HG03060 (cell line): ENCODE data around the gene DSP.

Experiments used
- ATAC-seq: cut with Tn5 transposase; IDR thresholded peaks from one replicate; pipeline ENCODE4 v1.9.1; 2021; ENCODE audit warnings: low read depth, moderate number of reproducible peaks; ENCODE audit not compliant: unreplicated experiment

Gene DSP

DNA sequence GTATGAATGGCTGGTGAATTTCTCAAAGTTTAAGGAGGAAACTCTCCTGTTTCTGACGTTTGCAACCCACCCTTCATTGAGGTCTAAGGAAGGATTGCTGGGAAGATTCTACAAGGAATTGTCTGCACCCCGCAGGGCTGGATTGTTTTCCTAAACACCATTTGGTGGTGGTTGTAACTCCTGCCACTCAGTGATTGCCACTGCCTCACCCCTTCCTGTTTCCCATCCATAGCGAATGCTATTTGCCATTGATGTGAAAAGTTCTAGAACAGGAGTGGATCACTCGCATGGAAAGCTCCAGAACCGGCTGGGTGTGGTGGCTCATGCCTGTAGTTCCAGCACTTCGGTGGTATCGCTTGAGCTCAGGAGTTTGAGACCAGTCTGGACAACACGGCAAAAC, 8.7 kb upstream of the DSP start:
- ATAC-seq, result no peak

DNA sequence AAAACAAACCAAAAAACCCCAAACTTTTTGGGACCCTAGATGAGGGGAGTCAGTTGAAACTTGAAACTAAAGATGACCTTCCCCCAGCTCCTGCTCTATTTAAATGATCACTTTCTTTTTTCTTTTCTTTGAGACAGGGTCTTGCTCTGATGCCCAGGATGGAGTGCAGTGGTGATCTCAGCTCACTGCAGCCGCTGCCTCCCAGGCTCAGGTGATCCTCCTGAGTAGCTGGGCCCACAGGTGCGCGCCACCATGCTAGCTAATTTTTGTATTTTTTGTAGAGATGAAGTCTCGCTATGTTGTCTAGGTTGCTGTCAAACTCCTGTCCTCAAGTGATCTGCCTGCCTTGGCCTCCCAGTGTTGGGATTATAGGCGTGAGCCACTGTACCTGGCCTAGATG, 7.3 kb upstream of the DSP start:
- no peak for ATAC-seq

DNA sequence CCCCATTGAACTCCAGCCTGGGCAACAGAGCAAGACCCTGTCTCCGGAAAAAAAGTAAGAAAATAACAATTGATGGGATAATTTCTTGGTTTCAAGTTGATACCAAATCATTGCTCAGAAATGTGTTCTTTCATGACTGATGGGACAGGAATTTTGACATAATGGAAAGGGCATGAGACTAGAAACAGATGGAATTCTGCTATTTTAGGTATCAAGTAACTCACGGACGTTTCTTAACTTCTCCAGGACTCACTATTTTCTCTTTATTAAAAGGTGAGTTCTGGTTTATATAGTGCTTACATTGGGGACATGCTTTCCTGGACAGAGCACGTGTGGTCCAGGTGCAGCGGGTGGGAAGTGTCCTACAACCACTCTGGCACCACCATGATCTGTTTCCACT, 6.0 kb upstream of the DSP start:
- ATAC-seq, result no peak

DNA sequence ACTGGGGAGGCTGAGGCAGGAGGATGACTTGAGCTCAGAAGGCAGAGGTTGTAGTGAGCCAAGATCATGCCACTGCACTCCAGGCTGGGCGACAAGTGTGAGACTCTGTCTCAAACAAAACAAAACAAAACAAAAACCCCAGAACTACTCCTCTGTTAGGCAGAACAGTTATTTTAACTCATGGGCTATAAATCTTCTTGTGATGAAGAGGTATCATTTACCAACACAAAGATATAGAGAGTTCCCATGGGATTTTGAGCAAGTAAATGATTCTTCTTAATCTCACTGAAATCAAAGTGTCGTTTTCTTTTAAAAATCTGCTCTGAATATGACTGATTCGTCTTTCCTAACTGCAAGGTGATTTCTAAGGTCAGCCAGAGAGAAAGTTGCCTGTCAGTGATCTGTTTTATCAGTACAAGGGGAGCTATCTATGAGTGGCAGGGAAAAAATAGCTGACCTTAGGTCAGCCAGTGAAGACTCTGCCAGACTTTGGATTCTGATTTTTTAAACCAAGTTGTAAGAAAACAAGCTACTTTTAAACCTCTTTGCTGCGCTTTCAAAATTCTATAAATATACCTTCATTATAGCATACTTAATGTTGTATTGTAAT, 3.8 kb upstream of the DSP start:
- ATAC-seq, result no peak

DNA sequence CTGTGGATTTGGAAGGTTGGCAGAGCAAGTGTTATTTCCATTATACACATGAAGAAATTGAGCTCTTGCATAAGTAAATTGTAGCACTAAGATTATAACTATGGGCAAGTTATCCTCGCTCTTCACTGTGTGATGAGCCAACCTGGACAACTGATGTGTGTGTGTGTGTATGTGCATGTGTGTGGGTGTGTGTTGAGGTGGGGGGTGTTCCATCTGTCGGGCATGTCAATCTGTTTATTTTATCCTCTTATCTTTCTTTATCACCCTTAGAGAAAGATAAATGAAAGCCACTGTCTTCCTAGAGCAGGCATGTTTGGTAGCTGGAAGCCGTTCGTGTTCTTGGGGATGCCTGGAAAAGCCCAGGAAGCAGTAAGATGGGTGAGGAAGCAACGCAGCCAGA, 3.0 kb upstream of the DSP start:
- ATAC-seq, result no peak

DNA sequence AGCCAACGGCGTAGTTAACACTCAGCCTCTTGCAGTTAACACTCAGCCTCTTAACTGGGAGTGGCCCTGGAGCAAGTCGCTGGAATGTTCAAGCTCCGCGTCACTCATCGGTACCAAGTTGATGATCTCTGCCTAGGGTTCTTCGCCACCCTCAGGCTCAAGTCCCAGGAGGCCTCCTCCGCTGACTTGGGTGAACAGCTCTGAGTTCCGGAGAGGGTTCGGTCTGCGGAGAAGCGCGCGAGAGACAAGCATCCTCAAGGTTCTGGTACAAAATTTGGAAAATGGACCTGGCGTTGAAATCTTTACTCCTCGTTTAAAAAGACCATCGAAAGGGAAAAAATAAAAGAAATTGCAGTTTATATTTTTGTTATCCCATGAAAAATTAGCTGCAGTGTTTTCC, 876 bp upstream of the DSP start:
- ATAC-seq, result no peak

DNA sequence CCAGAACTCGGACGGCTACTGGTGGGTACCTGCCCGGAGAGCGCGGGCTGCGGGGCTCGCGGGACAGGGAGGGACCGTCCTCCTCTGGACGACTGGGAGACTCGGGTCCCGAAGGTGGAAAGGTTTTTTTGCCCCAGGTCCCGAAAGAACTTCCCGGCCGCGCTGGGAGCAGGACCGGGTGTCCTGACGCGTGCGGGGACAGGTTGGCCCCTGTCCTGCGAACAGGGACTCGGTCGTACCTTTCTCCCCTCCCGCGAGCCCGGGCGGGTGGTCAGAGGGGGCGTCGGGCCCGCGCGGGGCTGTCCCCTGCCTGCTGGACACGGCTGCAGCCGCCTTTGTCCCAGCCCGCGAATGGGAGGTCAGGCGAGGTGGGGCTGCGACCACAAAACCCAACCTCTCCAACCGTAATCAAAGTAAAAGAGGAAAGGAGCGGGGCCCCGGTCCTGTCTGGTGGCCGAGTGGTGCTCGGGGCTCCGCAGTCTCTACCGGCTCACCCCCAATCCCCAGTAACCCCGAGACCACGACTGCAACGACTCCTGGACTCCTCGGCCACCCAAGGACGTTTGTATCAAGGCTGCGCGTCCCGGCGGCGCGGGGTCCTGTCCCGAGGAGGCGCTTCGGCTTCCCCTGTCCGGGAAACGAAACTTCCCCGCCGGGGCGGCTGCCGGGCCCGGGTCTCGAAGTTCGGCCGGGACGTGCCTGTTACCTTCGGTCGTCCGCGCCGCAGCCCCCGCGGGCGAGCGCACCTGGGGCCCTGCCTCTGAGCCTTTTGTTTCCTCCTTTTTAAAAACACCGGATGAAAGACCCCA, 798 bp downstream of the DSP start:
- ATAC-seq, result no peak

DNA sequence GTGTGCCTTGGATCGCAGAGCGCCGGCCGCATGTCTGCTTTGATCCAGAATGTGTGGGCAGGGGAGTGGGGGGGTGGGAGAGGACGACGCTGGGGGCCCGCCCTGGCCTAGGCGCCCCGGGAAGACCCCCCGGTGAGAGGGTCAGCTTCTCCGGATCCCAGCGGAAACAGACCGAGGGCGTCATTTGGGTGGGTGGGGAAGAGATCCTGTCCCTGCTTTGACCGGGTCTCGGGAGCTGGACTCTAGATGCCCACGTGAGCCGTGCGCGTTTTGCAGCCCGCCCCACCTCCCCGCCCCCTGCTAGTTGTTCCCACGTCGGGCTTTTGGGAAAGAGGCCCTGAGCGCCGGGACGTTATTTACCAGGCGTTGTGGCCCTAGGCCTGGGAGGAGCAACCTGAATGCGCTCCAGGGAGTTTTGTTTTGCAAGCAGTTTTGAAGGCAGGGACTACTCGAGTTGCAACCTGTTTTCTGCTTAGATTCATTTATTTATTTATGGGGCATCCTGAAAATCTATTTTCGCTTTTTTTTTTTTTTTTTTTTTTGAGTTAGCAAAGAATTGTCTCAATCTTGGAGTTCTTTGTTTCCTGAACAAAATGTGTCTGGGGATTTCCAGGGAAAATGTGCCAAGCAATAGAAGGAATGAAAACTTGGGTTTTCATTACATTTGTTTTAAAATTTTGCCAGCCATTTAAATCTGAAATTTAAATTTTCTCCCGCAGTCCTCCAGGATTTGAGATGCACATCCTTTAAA, 1.6 kb downstream of the DSP start:
- no peak for ATAC-seq

DNA sequence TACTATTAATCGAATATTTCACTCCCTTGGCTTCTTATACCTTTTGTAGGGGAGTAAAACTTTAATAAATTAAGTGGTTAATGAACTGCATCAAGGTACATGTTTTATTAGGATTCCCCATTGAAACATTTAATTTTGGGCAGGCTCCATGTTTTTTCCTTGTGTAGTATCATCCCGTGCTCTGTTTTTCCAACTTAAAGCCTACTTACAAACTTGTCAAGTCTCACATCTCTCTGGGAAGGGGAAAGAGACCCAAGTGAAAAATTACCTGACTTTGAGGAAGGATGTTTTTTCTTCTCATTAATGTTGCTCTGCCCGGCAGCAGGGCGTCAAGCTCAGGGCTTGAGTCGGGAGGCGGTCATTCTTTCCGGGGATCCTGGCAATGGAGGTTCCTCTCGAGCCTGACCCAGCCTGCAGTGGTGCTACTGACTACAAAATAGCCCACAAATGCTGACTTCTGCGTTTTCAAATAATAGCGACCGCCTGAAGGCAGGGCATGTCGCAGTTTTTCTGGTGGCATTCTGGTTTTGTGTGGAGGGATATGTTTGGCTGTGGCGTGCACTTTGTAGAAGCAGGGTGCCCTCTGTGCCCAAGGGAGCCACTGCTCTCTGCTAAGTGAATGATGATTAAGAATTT, 2.4 kb downstream of the DSP start:
- no peak for ATAC-seq

DNA sequence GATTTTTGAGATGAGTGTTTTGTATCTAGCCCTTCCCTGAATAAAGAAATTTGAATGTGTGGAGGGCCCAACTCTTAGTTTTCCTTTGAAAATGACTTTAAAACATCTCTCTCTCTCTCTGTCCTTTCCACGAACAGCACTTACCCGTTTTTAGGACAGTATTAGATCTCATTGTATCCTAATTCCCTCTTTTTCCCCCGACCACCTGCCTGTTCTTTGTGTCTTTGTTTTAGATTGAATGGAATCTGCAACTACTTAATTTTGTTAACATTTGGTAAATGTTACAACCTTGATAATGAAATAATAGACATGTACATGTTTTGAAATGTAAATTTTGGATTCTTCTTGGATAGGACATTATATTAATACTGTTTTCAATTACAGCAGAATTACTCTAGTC, 3.1 kb downstream of the DSP start:
- ATAC-seq, result no peak

DNA sequence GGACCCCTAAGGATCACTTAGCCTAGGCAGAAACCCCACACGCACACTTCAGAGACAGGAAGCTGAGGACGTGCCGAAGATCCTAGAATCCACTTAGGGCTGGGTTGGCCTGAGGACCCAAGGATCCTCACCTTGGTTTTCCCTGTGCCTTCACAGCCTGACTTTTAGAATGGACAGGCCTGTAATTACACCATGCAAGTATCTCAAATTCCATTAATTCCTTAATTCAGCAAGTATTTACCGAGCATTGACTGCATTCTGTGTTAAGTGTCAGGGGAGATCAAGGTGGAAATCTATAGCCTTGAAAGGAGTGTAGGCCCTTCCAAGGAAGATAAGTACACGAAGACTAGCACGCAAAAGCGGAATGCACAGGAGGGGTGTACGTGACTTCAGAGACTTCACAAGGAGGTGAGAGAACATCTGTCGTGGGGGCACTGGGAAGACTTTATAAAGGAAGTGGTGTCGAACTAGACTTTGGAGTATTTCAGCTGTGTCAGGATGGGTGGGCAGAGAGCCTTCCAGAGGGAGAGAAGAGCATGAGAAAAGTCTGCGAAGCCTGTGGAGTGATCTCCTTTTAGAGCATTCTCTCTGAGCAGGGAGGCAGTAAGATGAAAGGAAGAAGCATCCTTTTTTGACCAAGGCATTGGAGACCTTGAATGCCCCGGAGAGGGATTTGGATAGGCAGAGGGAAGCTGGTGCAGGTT, 4.0 kb downstream of the DSP start:
- ATAC-seq, result no peak

DNA sequence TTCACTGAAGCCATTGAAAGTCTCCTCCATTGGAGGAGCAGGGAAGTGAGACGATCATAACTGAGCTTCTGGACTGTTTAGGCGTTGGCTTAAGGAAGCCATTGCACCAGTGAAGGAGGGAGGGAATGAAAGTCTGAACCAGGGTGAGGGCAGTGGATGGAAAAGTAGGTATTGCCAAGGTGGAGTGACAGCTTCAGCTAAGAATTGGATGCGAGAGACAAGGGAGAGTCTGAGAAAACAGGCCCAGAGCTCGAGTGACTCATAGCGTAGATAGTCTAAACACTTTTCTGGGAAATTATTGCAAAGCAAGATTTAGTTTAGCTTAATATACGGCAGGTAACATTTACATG, 4.5 kb downstream of the DSP start:
- no peak for ATAC-seq

DNA sequence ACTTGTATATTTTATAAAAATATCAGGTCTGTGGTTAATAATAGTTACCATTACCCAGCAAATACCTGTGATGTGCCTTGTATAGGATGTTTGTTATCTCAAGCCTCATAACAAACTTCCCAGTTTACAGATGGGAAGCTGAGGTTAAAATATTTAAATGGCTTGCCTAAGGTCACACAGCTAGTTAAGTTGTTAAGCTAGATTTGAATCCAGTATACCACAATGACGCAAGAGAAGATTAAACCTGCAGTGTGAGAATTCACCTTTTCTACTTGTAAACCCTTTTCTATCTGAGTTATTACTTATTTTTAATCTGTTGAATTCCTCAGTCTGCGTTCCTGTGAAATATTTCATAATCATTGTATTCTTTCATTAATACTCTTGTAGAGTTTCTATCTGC, 4.9 kb downstream of the DSP start:
- no peak for ATAC-seq

DNA sequence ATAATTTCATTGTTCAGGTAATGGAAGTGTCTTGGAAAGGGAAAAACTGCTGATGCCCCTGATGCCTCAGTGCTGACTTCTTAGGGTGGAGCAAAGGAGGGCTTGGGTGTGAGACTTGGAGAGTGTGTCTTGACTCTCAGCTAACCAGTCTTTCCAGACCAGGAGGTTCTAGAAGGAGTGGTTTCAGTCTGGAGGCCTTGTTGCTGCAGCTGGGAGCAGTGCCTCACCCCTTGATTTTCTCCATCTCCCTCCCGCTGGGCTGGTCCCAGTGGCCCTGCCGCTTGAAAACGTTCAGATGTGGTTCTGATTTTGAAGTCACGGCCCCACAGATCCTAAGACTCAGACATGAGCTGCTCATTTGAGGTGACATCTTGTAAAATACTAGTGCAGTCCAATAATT, 5.4 kb downstream of the DSP start:
- no peak for ATAC-seq

DNA sequence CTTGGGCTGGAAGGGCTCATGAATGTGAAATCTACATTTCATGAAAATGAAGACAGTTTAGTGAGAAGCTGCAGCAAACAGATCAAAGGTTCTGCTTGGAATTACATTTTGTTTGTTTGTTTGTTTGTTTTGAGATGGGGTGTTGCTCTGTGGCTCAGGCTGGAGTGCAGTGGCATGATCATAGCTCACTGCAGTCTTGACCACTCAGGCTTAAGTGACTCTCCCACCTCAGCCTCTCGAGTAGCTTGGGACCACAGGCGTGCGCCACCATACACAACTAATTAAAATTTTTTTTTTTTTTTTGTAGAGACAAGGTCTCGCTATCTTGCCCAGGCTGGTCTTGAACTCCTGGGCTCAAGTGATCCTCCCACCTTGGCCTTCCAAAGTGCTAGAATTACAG, 5.8 kb downstream of the DSP start:
- ATAC-seq, result no peak

DNA sequence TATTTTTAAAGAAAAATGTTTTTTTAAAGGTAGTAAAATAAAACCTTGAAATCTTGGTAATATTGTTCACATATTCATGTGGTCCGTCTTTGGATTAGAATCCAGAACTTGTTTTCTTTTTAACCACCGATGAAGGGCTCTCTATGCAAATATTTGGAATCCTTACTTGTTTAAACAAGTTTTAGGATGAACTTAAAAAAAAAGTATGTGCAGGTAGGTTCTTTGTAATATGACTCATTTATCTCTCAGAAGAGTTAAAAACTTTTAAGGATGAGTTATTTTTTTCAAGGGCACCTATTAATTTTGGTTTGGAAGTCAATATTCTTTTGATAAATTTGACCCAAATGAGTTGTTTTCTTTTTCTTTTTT, 8.9 kb downstream of the DSP start:
- ATAC-seq, result no peak

DNA sequence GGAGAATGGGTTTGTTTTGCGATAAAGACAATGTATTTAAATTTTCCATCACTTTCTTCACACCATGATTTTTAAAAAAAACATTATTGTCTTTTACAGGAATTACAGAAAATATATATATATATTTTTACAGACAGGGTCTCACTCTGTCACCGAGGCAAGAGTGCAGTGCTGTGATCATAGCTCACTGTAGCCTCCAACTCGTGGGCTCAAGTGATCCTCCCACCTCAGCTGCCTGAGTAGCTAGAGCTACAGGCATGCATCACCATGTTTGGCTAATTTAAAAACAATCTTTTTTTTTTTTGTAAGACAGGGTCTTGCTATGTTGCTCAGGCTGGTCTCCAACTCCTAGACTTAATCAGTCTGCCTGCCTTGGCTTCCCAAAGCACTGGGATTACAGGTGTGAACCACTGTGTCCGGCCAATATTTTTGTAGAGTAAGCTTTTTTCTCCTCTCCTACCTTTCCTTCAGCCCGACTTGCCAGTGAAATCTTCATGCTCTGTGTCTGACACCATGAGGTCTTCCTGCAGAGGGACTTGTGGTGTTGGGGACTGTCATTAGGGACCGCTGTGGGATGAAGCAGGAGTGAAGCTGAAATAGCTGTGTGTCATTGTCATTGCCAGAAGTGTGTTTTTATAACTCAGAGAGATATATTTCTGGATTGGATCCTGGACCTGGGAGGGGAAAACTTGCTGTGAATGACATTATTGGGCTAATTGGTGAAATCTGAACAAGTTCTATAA, 13.2 kb downstream of the DSP start:
- no peak for ATAC-seq

DNA sequence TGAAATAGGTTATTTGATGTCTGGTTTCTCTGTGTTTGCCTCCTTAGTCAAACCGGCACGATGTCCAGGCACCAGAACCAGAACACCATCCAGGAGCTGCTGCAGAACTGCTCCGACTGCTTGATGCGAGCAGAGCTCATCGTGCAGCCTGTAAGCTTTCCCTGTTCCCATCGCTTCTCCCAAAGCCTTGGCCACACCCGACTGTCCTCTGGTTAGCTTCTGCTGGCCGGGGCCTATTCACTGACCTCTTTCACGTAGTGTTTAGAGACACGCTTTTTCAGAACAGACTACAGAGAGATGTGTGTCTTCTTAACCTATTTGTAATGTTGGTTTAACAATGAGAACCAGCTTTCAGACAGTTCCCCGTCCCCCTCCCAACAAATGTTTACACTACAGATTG, 14.2 kb downstream of the DSP start:
- ATAC-seq, result no peak

DNA sequence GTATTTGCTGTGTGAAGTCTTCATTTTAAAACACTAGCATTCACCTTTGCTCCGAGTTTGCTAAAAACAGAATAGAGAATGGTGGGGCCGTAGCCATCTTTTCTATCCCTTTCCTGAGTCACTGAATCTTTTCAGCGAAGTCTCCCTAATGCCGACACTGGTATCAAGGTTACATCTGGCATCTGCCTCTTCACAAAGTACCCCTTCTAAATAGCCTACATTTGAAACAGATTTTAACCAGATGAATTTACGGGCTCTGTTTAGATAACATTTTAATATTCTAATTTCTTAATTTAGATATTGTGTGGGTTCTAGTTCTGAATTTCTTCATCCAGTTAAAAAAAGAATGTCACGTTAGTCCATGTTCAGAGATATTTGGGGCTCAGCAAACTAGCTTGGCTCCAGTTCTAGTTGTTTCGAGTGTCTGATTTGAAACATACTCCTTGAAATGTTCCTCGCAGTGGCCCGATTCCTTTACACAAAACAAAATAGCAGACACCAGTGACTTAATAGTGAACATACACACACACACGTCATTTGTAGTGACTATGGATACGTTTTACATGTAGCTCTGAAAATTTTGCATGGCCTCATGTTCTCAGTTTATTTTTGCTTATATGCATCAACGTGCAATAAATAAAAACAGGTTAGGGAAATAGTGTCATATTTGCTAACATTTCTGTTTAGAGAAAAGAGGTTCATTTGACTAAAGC, 15.1 kb downstream of the DSP start:
- no peak for ATAC-seq

DNA sequence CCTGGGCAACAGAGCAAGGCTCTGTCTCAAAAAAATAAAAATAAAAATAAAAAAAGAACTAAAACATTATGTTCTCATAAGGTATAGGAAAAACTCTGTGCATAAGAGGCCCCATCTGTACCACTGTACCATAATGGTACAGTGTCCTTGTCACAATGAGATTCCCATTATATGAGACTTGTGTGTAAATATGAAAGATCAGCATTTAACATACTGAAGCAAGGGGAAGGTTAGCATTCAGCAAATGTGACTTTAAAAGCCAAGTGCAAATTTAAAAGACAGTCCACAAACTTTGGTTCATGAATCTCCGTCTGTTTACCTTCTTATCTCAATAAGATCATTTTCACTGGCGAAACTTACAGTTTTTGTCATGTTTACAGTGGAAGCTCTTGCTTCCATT, 16.2 kb downstream of the DSP start:
- no peak for ATAC-seq
